B cell (primary cell): Measurements from ENCODE around the gene TMEM52B. TPM values are rescaled to one million over a fixed set of nuclear protein-coding genes. Genes with fewer than 3 reads are reported as not detected.
A peak's percentile ranks its signal among the peaks of the same experiment; 100 is the strongest.

Experiments used
- ATAC-seq: fragments of 200-7000 bp; cut with Tn5 transposase; one replicate; pipeline ENCODE4 v1.10.0; 2021; ENCODE audit warnings: low read depth, mild to moderate bottlenecking, moderate number of reproducible peaks, moderate library complexity
- CTCF ChIA-PET: fragments of 350-600 bp; sonication (Branson Sonifier 250); formaldehyde crosslinking; loops from one replicate; lab custom pipeline; 2021; ENCODE audit warnings: antibody characterized with exemption, inconsistent platforms; lab: Charles Lee
- POLR2A ChIA-PET: fragments of 350-600 bp; sonication (Branson Sonifier 250); formaldehyde crosslinking; loops from one replicate; lab custom pipeline; 2021; ENCODE audit warnings: antibody characterized with exemption; lab: Charles Lee
- DNase-seq: peaks from one replicate; pipeline ENCODE4 v3.0.0; 2013
- H2AFZ ChIP-seq: 2 replicates; pipeline ENCODE4 v1.6.1; 2012; ENCODE audit warnings: mild to moderate bottlenecking, low read depth, low read length; ENCODE audit not compliant: insufficient read depth, poor library complexity, severe bottlenecking
- H3K27ac ChIP-seq, 2 donors: 1 replicate in 1 of 2; 2 replicates in 1 of 2; pipeline ENCODE4 v1.5.1; 2012 to 2013; ENCODE audit warnings: low read length in 2 of 2, mild to moderate bottlenecking in 2 of 2, moderate library complexity in 1 of 2
- H3K27me3 ChIP-seq, 4 experiments: fragments of 200-600 bp in 1 of 4; sonication (generic) in 1 of 4; replicated peaks in 1 of 4; 1 replicate in 2 of 4; 2 replicates in 2 of 4; pipeline versions ENCODE4 v1.6.1 to v1.7.0; 2013 to 2016; ENCODE audit warnings: low read length in 3 of 4, mild to moderate bottlenecking in 2 of 4, mixed read lengths in 1 of 4, moderate library complexity in 1 of 4; ENCODE audit not compliant: insufficient read depth in 4 of 4, control insufficient read depth in 3 of 4; ENCODE audit errors: control extremely low read depth in 1 of 4
- H3K36me3 ChIP-seq, 2 experiments: replicated peaks in 1 of 2; 1 replicate in 1 of 2; 2 replicates in 1 of 2; pipeline versions ENCODE4 v1.6.1 to v1.7.1; 2013; ENCODE audit warnings: low read length in 1 of 2; ENCODE audit not compliant: insufficient read depth in 2 of 2, control insufficient read depth in 1 of 2; ENCODE audit errors: control extremely low read depth in 1 of 2, extremely low read depth in 1 of 2
- H3K4me1 ChIP-seq, 2 donors: fragments of 200-600 bp in 1 of 2; sonication (generic) in 1 of 2; 1 replicate in 1 of 2; 2 replicates in 1 of 2; pipeline versions ENCODE4 v1.5.1 to v1.6.1; 2013 to 2017; ENCODE audit warnings: low read length in 2 of 2; ENCODE audit not compliant: control insufficient read depth in 2 of 2, insufficient read depth in 2 of 2
- H3K4me2 ChIP-seq: replicated peaks from 2 replicates; pipeline ENCODE3; 2012; ENCODE audit warnings: mild to moderate bottlenecking, low read depth, low read length; ENCODE audit not compliant: poor library complexity, severe bottlenecking
- H3K4me3 ChIP-seq, 5 experiments: fragments of 200-600 bp in 1 of 5; sonication (generic) in 1 of 5; 1 replicate in 3 of 5; 2 replicates in 2 of 5; pipeline versions ENCODE4 v1.5.1 to v1.7.0; 2011 to 2016; ENCODE audit warnings: low read length in 4 of 5, mild to moderate bottlenecking in 4 of 5, low read depth in 2 of 5, control low read depth in 1 of 5, moderate library complexity in 1 of 5; ENCODE audit not compliant: insufficient read depth in 1 of 5; ENCODE audit errors: control extremely low read depth in 1 of 5, extremely low read depth in 1 of 5
- H3K79me2 ChIP-seq: fragments of 200-600 bp; sonication (generic); one replicate; pipeline ENCODE4 v1.6.0; 2016; ENCODE audit warnings: low read length; ENCODE audit not compliant: control insufficient read depth, insufficient read depth
- H3K9ac ChIP-seq: fragments of 200-600 bp; sonication (generic); 2 replicates; pipeline ENCODE4 v1.6.1; 2017; ENCODE audit warnings: mild to moderate bottlenecking, low read length, moderate library complexity
- H3K9me3 ChIP-seq, 3 donors: one replicate each; pipeline versions ENCODE4 v1.6.1 to v1.7.1; 2013; ENCODE audit warnings: low read length in 2 of 3; ENCODE audit not compliant: control insufficient read depth in 2 of 3, insufficient read depth in 1 of 3; ENCODE audit errors: control extremely low read depth in 1 of 3
- H4K20me1 ChIP-seq: 2 replicates; pipeline ENCODE4 v1.6.0; 2012; ENCODE audit warnings: mild to moderate bottlenecking, low read length; ENCODE audit not compliant: insufficient read depth, control insufficient read depth, poor library complexity, severe bottlenecking
- H3K27ac Mint-ChIP-seq: one replicate; pipeline ENCODE4 v1.8.0; 2021; ENCODE audit warnings: mixed read lengths
- H3K27me3 Mint-ChIP-seq: one replicate; pipeline ENCODE4 v1.8.0; 2021; ENCODE audit warnings: mixed read lengths
- H3K4me1 Mint-ChIP-seq: one replicate; pipeline ENCODE4 v1.8.0; 2021; ENCODE audit warnings: mixed read lengths
- H3K4me3 Mint-ChIP-seq: one replicate; pipeline ENCODE4 v1.8.0; 2021; ENCODE audit warnings: mixed read lengths
- H3K9me3 Mint-ChIP-seq: one replicate; pipeline ENCODE4 v1.8.0; 2022; ENCODE audit warnings: mixed read lengths; ENCODE audit not compliant: insufficient read depth
- EZH2 ChIP-seq: IDR thresholded peaks from 2 replicates; pipeline ENCODE4 v1.6.1; 2012; ENCODE audit warnings: borderline replicate concordance, low read depth, mild to moderate bottlenecking, moderate library complexity, low read length; ENCODE audit not compliant: insufficient read depth, poor library complexity, severe bottlenecking
- WGBS: methylation state at CpG from one replicate; pipeline ENCODE4 v1.1.5; 2013; ENCODE audit warnings: missing lambda C conversion rate; ENCODE audit not compliant: insufficient coverage; 5-methylcytosine and 5-hydroxymethylcytosine counted together
- intact Hi-C: fragments of 100-400 bp; cut with micrococcal nuclease; formaldehyde crosslinking; loops from one replicate; pipeline ENCODE4 v1.10.0; 2022
- polyA plus RNA-seq: library from polyadenylated mRNA; depleted of rRNA; stranded (reverse); fragments of >200 nt; gene quantifications from 2 replicates; pipeline ENCODE4 v1.2.3, GENCODE V29; 2012
- total RNA-seq, 2 donors: library from RNA; stranded (reverse); fragments of 120-200 nt in 1 of 2; gene quantifications; 1 replicate in 1 of 2; 2 replicates in 1 of 2; pipeline versions ENCODE4 v1.2.3 to v1.2.4, GENCODE V29; 2013 to 2022
- TF ChIP-seq, protein P1 (sequence below): fragments of 200-600 bp; IDR thresholded peaks from one replicate; pipeline ENCODE4 v1.8.0; 2022; ENCODE audit warnings: antibody characterized with exemption, mild to moderate bottlenecking

TMEM52B gene
- total and polyA plus RNA-seq, 2 donors (not counting 1 experiment from before 2014, with no cell fraction given), result 0.03 TPM; not detected in 1

GRCh38 chr12:10160617-10161385, 18.0 kb upstream of the TMEM52B start:
- ChIA-PET POLR2A (no interaction called here), CTCF (interaction anchor here (6.6 kb wide), 1 partner anchor 8 kb away, joined by 30 read pairs; no protein-coding TSS in a partner anchor)
- no peak for DNase-seq

DNA sequence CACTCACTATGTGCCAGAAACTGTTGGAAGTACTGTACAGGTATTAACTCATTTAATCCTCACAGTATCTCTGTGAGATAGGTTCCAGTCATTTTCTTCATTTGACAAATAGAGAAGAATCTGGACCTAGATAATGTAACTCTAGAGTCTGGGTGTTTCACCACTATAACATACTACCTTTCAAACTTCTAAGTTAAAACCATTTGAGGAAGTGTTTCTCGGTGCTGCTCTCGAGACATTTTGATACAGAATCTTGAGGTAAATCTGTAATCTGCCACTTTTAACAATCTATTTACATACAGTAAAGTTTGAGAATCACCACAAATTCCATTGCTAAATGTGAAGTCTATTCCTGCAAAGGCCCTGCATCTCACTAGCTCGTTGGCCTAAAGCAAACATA, 15.7 kb upstream of the TMEM52B start:
- H3K36me3 ChIP-seq, result no peaks in the 10 kb centered on the region
- no peaks in the 10 kb centered on the region for H3K79me2 ChIP-seq
- Mint-ChIP-seq H3K4me1 (peaks cover 29% of the 10 kb centered on the region), H3K4me3 (no peak overlapping the region), H3K27me3 (peaks cover 14% of the 10 kb centered on the region), H3K9me3 (no peaks in the 10 kb centered on the region), H3K27ac (no peak overlapping the region)
- no peak overlapping the region for H2AFZ ChIP-seq
- no peaks in the 10 kb centered on the region for H3K9me3 ChIP-seq
- TF ChIP-seq EZH2, result no peak
- TF ChIP-seq, protein P1, sequence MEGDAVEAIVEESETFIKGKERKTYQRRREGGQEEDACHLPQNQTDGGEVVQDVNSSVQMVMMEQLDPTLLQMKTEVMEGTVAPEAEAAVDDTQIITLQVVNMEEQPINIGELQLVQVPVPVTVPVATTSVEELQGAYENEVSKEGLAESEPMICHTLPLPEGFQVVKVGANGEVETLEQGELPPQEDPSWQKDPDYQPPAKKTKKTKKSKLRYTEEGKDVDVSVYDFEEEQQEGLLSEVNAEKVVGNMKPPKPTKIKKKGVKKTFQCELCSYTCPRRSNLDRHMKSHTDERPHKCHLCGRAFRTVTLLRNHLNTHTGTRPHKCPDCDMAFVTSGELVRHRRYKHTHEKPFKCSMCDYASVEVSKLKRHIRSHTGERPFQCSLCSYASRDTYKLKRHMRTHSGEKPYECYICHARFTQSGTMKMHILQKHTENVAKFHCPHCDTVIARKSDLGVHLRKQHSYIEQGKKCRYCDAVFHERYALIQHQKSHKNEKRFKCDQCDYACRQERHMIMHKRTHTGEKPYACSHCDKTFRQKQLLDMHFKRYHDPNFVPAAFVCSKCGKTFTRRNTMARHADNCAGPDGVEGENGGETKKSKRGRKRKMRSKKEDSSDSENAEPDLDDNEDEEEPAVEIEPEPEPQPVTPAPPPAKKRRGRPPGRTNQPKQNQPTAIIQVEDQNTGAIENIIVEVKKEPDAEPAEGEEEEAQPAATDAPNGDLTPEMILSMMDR, result no peak
- H4K20me1 ChIP-seq, result no peaks in the 10 kb centered on the region
- H3K9ac ChIP-seq, result no peak overlapping the region
- H3K4me3 ChIP-seq, result no peak overlapping the region
- no peak overlapping the region for H3K4me2 ChIP-seq
- POLR2A ChIA-PET, result no interaction called here
- peaks cover 10 to 11% of the 10 kb centered on the region in 2 donors for H3K4me1 ChIP-seq
- intact Hi-C loops, result no loop called here
- no peak for ATAC-seq
- no peak for DNase-seq
- peaks cover 0 to 3% (median 1%) of the 10 kb centered on the region in 4 experiments for H3K27me3 ChIP-seq
- no CpG with 5 or more reads among the region's 3 CpGs for WGBS
- H3K27ac ChIP-seq, result no peak overlapping the region
- CTCF ChIA-PET, result interaction anchor here (6.6 kb wide), 1 partner anchor 11 kb away, joined by 30 read pairs; no protein-coding TSS in a partner anchor

More at GRCh38 chr12:10160617-10161385, 18.0 kb upstream of the TMEM52B start:
- intact Hi-C loops, result no loop called here
- peaks cover 29% of the 10 kb centered on the region for H3K4me1 Mint-ChIP-seq
- H3K27ac Mint-ChIP-seq, result no peak overlapping the region
- Histone ChIP-seq H3K4me2 (peak overlapping the region; percentile 21), H3K27ac (no peak overlapping the region), H3K9ac (no peak overlapping the region), H3K4me1 (peaks cover 10 to 11% of the 10 kb centered on the region in 2 donors), H3K9me3 (peaks cover 0 to 4% (median 0%) of the 10 kb centered on the region in 3 donors), H4K20me1 (no peaks in the 10 kb centered on the region), H3K4me3 (no peak overlapping the region), H3K36me3 (no peaks in the 10 kb centered on the region), H3K27me3 (no peaks in the 10 kb centered on the region), H2AFZ (no peak overlapping the region), H3K79me2 (no peaks in the 10 kb centered on the region)
- H3K9me3 Mint-ChIP-seq, result no peaks in the 10 kb centered on the region
- no peak for TF ChIP-seq EZH2
- TF ChIP-seq, protein P1, result no peak
- no peak for ATAC-seq
- H3K4me3 Mint-ChIP-seq, result no peak overlapping the region
- WGBS, result 100% methylated on average over 1 of the region's 7 CpGs
- H3K27me3 Mint-ChIP-seq, result peaks cover 18% of the 10 kb centered on the region
